HepG2 (cell line): ENCODE measurements around the gene EPN3. TPM values are rescaled to one million over a fixed set of nuclear protein-coding genes. Genes with fewer than 3 reads are reported as not detected.

Source experiments
- ATAC-seq: fragments of 200-7000 bp; cut with Tn5 transposase; 3 replicates; pipeline ENCODE4 v1.9.1; 2020; ENCODE audit warnings: mild to moderate bottlenecking, moderate library complexity
- BruUV-seq: library from RNA; stranded (reverse); fragments of 400-500 nt; replicated peaks from 2 replicates; lab custom pipeline; 2021; lab: Mats Ljungman, UMichigan
- CTCF ChIA-PET: fragments of 300-600 bp; formaldehyde crosslinking; extraction: SDS; loops from one replicate; lab custom pipeline; 2021; ENCODE audit warnings: low total read pairs, inconsistent platforms, low intra/inter-chr PET ratio; lab: Yijun Ruan, JAX
- POLR2A ChIA-PET: fragments of 350-600 bp; sonication (Branson Sonifier 250); formaldehyde crosslinking; loops from one replicate; lab custom pipeline; 2020; ENCODE audit warnings: antibody characterized with exemption, inconsistent platforms; lab: Yijun Ruan, JAX
- DNase-seq: peaks from one replicate; pipeline ENCODE4 v3.0.0-alpha.2; 2015; ENCODE audit warnings: low spot score
- FAIRE-seq: peaks from 3 replicates; lab custom pipeline; 2011; peaks lifted over from hg19 to GRCh38; lab: Jason Lieb, UNC
- H2AFZ ChIP-seq: one replicate; pipeline ENCODE4 v1.6.1; 2011; ENCODE audit warnings: low read length, inconsistent platforms
- H3K27ac ChIP-seq: fragments of 300-600 bp; 3 replicates; pipeline ENCODE4 v1.8.0; 2011; ENCODE audit warnings: mixed run types, mild to moderate bottlenecking, mixed read lengths, low read length, inconsistent platforms; ENCODE audit not compliant: insufficient read depth; ENCODE audit errors: extremely low read length
- H3K27me3 ChIP-seq, 2 experiments: fragments of 200-600 bp in 1 of 2; 2 replicates in 1 of 2; 3 replicates in 1 of 2; pipeline versions ENCODE4 v1.6.0 to v1.8.0; 2011; ENCODE audit warnings: low read length in 2 of 2, mild to moderate bottlenecking in 2 of 2, moderate library complexity in 2 of 2, inconsistent platforms in 1 of 2; ENCODE audit not compliant: insufficient read depth in 2 of 2, control insufficient read depth in 1 of 2
- H3K36me3 ChIP-seq, 2 experiments: fragments of 200-600 bp in 1 of 2; replicated peaks in 1 of 2; 2 replicates in 1 of 2; 3 replicates in 1 of 2; pipeline versions ENCODE4 v1.5.1 to v1.8.0; 2011; ENCODE audit warnings: low read length in 2 of 2, inconsistent platforms in 1 of 2; ENCODE audit not compliant: insufficient read depth in 2 of 2, control insufficient read depth in 1 of 2
- H3K4me1 ChIP-seq: 2 replicates; pipeline ENCODE4 v1.5.1; 2012; ENCODE audit warnings: low read length, inconsistent platforms; ENCODE audit not compliant: insufficient read depth
- H3K4me2 ChIP-seq: 2 replicates; pipeline ENCODE4 v1.6.0; 2011; ENCODE audit warnings: low read depth, low read length, inconsistent platforms
- H3K4me3 ChIP-seq, 3 experiments: fragments of 200-600 bp in 1 of 3; sonication (generic), shearing (Covaris generic) in 1 of 3; replicated peaks in 1 of 3; 2 replicates each; pipeline ENCODE4 v1.5.1; 2011 to 2016; ENCODE audit warnings: low read length in 3 of 3, inconsistent platforms in 2 of 3, low read depth in 2 of 3, mild to moderate bottlenecking in 2 of 3, control low read depth in 1 of 3, mixed read lengths in 1 of 3; ENCODE audit not compliant: insufficient read depth in 1 of 3
- H3K79me2 ChIP-seq: one replicate; pipeline ENCODE4 v1.6.1; 2011; ENCODE audit warnings: low read length, inconsistent platforms; ENCODE audit not compliant: insufficient read depth
- H3K9ac ChIP-seq: 2 replicates; pipeline ENCODE4 v1.6.0; 2011; ENCODE audit warnings: mild to moderate bottlenecking, low read depth, low read length, inconsistent platforms; ENCODE audit not compliant: insufficient read depth
- H3K9me3 ChIP-seq: 2 replicates; pipeline ENCODE4 v1.5.1; 2012; ENCODE audit warnings: mild to moderate bottlenecking, low read length
- H4K20me1 ChIP-seq: 2 replicates; pipeline ENCODE4 v1.6.0; 2011; ENCODE audit warnings: inconsistent platforms, mild to moderate bottlenecking, low read length, moderate library complexity; ENCODE audit not compliant: insufficient read depth
- BCL6 ChIP-seq: IDR thresholded peaks from 2 replicates; pipeline ENCODE4 v1.6.1; 2016; ENCODE audit warnings: missing genetic modification reagents, missing compliant biosample characterization
- CEBPB ChIP-seq: IDR thresholded peaks from 2 replicates; pipeline ENCODE4 v1.6.1; 2011; ENCODE audit warnings: low read depth, low read length, improper control_type of control experiment, borderline replicate concordance
- MBNL3 ChIP-seq: fragments of 250-450 bp; sonication (Bioruptor Pico); conservative IDR thresholded peaks from 2 replicates; pipeline ENCODE4 v1.8.0; 2022; ENCODE audit warnings: mild to moderate bottlenecking, inconsistent platforms
- NFKB2 ChIP-seq: sonication (generic); formaldehyde crosslinking; IDR thresholded peaks from 2 replicates; pipeline ENCODE4 v1.4.0; 2020; ENCODE audit warnings: missing genetic modification reagents, borderline replicate concordance
- REST ChIP-seq, 2 experiments: IDR thresholded peaks; 2 replicates each; pipeline ENCODE4 v1.6.1; 2011 to 2012; ENCODE audit warnings: low read length in 2 of 2, borderline replicate concordance in 1 of 2, low read depth in 1 of 2, mild to moderate bottlenecking in 1 of 2, moderate library complexity in 1 of 2
- STAG1 ChIP-seq: sonication (generic); formaldehyde crosslinking; IDR thresholded peaks from 2 replicates; pipeline ENCODE4 v1.4.0; 2020; ENCODE audit warnings: missing genetic modification reagents
- TGIF2 ChIP-seq: IDR thresholded peaks from 2 replicates; pipeline ENCODE4 v1.6.1; 2016; ENCODE audit warnings: control low read depth, missing compliant biosample characterization
- ZBTB38 ChIP-seq: sonication (generic); formaldehyde crosslinking; IDR thresholded peaks from 2 replicates; pipeline ENCODE4 v1.5.1; 2020; ENCODE audit warnings: mild to moderate bottlenecking, missing genetic modification reagents
- ZMAT5 ChIP-seq: sonication (generic); formaldehyde crosslinking; IDR thresholded peaks from 2 replicates; pipeline ENCODE4 v1.5.0; 2020; ENCODE audit warnings: mild to moderate bottlenecking, low read depth, missing genetic modification reagents, borderline replicate concordance
- ZNF558 ChIP-seq: sonication (generic); formaldehyde crosslinking; IDR thresholded peaks from 2 replicates; pipeline ENCODE4 v1.9.0; 2022; ENCODE audit warnings: mild to moderate bottlenecking, missing genetic modification reagents, borderline replicate concordance
- ZNF672 ChIP-seq: sonication (generic); formaldehyde crosslinking; IDR thresholded peaks from 2 replicates; pipeline ENCODE4 v1.8.1; 2022; ENCODE audit warnings: missing genetic modification reagents
- ZSCAN9 ChIP-seq: IDR thresholded peaks from 2 replicates; pipeline ENCODE4 v1.6.1; 2016; ENCODE audit warnings: borderline replicate concordance
- WGBS: methylation state at CpG from one replicate; pipeline ENCODE4 v1.1.6; 2017; ENCODE audit warnings: low lambda C conversion rate; 5-methylcytosine and 5-hydroxymethylcytosine counted together
- in situ Hi-C: cut with HindIII; loops from 2 replicates; pipeline ENCODE4 v1.10.0; 2017; ENCODE audit warnings: low pct_unique_long_range_greater_than_20kb; ENCODE audit not compliant: extremely low pct_ligation_motif_present
- intact Hi-C: fragments of 100-400 bp; cut with micrococcal nuclease; formaldehyde crosslinking; loops from one replicate; pipeline ENCODE4 v1.10.0; 2022; ENCODE audit not compliant: unreplicated experiment
- polyA plus RNA-seq, 8 experiments: library from polyadenylated mRNA; depleted of rRNA in 3 of 8; stranded (reverse) in 7 of 8; unstranded in 1 of 8; fragments of >200 nt; fragmentation: Illumina TruSeq in 4 of 8; extraction: Trizol in 4 of 8; gene quantifications; 2 replicates each; pipeline versions ENCODE4 v1.2.1 to v1.2.3, GENCODE V29; 2011 to 2016; ENCODE audit warnings: low read depth in 4 of 8, missing spikeins in 1 of 8, mixed read lengths in 1 of 8; ENCODE audit not compliant: insufficient read depth in 1 of 8
- total RNA-seq, 5 experiments: library from RNA; depleted of rRNA; stranded (reverse); fragments of >200 nt; fragmentation: Illumina TruSeq; extraction: Trizol; gene quantifications; 2 replicates each; pipeline ENCODE4 v1.2.3, GENCODE V29; 2016; ENCODE audit warnings: low read depth in 1 of 5
- TF ChIP-seq, protein P1 (sequence below): sonication (generic); formaldehyde crosslinking; IDR thresholded peaks from 2 replicates; pipeline ENCODE4 v1.4.0; 2020; ENCODE audit warnings: missing genetic modification reagents
- TF ChIP-seq, protein P2 (sequence below): sonication (generic); formaldehyde crosslinking; IDR thresholded peaks from 2 replicates; pipeline ENCODE4 v1.4.0; 2020; ENCODE audit warnings: missing genetic modification reagents

The EPN3 gene
- total and polyA plus RNA-seq, 2 of the 13 experiments (the other 11 are each of a cell fraction or from before 2014, with no cell fraction given), result 0.11 to 0.95 TPM

GRCh38 chr17:50491505-50491904 lies 41.0 kb upstream of the EPN3 start:
- Histone ChIP-seq H4K20me1 (no peaks in the 10 kb centered on the region), H2AFZ (no peak overlapping the region)
- DNase-seq (no peak), FAIRE-seq (no peak)
- TF ChIP-seq ZBTB38 (no peak), ZMAT5 (no peak), BCL6 (no peak), ZNF672 (no peak), STAG1 (CRISPR knock-in tag) (no peak), CEBPB (peak; percentile 71)
- TF ChIP-seq, protein P1, sequence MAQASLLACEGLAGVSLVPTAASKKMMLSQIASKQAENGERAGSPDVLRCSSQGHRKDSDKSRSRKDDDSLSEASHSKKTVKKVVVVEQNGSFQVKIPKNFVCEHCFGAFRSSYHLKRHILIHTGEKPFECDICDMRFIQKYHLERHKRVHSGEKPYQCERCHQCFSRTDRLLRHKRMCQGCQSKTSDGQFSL, result no peak
- TF ChIP-seq, all 625 proteins: peak for 1
- no peaks in the 10 kb centered on the region; a peak in 1 of 5 replicates for H3K27me3 ChIP-seq
- no peak overlapping the region for H3K27ac ChIP-seq
- in situ Hi-C loops, result no loop called here
- BruUV-seq, result no TSS peak
- intact Hi-C loops, result no loop called here
- CTCF ChIA-PET, result no interaction called here
- no peak for ATAC-seq
- H3K9ac ChIP-seq, result no peak overlapping the region
- H3K79me2 ChIP-seq, result no peaks in the 10 kb centered on the region
- H3K4me2 ChIP-seq, result no peak overlapping the region
- no peaks in the 10 kb centered on the region for H3K4me1 ChIP-seq
- no peaks in the 10 kb centered on the region for H3K9me3 ChIP-seq
- POLR2A ChIA-PET, result interaction anchor here (1.0 kb wide), 1 partner anchor 13 kb away, joined by 6 read pairs; no protein-coding TSS in a partner anchor
- H3K4me3 ChIP-seq, result no peak overlapping the region
- no peaks in the 10 kb centered on the region for H3K36me3 ChIP-seq
- WGBS, result 2% methylated on average over 1 of the region's 1 CpG

DNA sequence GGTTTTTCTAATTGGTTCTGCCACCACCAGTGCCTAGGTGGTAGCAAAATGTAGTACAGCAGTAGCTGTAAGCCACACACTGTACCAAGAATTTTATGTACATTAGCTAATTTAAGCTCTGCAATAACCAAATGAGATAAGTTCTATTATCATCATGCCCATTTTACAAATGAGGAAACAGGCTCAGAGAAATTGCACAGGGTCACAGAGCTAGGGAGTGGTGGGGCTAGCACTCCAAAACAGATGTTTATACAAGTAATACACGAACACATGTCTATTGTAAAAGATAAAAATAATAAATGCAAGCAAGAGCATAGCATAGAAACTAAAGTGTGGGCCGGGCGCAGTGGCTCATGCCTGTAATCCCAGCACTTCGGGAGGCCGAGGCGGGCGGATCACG lies 40.3 kb upstream of the EPN3 start:
- Histone ChIP-seq H2AFZ (no peak overlapping the region), H3K36me3 (no peaks in the 10 kb centered on the region), H3K27ac (no peak overlapping the region), H3K27me3 (no peaks in the 10 kb centered on the region; a peak in 1 of 5 replicates), H3K4me2 (no peak overlapping the region), H3K4me3 (no peak overlapping the region), H3K9ac (no peak overlapping the region), H3K79me2 (no peaks in the 10 kb centered on the region), H3K9me3 (no peaks in the 10 kb centered on the region), H3K4me1 (no peaks in the 10 kb centered on the region), H4K20me1 (no peaks in the 10 kb centered on the region)
- no TSS peak for BruUV-seq
- FAIRE-seq (no peak), DNase-seq (no peak), ATAC-seq (no peak)
- WGBS, result 75% methylated on average over 8 of the region's 8 CpGs
- intact Hi-C loops (no loop called here), in situ Hi-C loops (no loop called here)
- ChIA-PET CTCF (no interaction called here), POLR2A (interaction anchor here (0.9 kb wide), 1 partner anchor 13 kb away, joined by 3 read pairs; no protein-coding TSS in a partner anchor)
- TF ChIP-seq MBNL3 (no peak), TGIF2 (no peak), ZSCAN9 (CRISPR knock-in tag) (no peak), ZNF558 (CRISPR knock-in tag) (no peak), NFKB2 (no peak), REST (IDR thresholded peaks at IDR 0.05; ENCODE audit: borderline replicate concordance in 1 of 2, low read depth in 1 of 2, low read length in 2 of 2) (no peak)
- TF ChIP-seq, protein P2, sequence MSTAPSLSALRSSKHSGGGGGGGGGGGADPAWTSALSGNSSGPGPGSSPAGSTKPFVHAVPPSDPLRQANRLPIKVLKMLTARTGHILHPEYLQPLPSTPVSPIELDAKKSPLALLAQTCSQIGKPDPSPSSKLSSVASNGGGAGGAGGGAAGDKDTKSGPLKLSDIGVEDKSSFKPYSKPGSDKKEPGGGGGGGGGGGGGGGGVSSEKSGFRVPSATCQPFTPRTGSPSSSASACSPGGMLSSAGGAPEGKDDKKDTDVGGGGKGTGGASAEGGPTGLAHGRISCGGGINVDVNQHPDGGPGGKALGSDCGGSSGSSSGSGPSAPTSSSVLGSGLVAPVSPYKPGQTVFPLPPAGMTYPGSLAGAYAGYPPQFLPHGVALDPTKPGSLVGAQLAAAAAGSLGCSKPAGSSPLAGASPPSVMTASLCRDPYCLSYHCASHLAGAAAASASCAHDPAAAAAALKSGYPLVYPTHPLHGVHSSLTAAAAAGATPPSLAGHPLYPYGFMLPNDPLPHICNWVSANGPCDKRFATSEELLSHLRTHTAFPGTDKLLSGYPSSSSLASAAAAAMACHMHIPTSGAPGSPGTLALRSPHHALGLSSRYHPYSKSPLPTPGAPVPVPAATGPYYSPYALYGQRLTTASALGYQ (CRISPR knock-in tag), result no peak
